Stimulated activated naive CD4-positive, alpha-beta T cell (primary cell): ENCODE measurements around the gene APOC1.
"Not testable (repeated sequence)": the region's sequence is repeated elsewhere in the genome, so short reads cannot be mapped to it uniquely, and the experiment has no call there.

ENCODE experiments used
- DNase-seq, 6 experiments: peaks; one replicate each; lab custom pipeline; 2025; lab: John Stamatoyannopoulos, UW

APOC1 gene

DNA sequence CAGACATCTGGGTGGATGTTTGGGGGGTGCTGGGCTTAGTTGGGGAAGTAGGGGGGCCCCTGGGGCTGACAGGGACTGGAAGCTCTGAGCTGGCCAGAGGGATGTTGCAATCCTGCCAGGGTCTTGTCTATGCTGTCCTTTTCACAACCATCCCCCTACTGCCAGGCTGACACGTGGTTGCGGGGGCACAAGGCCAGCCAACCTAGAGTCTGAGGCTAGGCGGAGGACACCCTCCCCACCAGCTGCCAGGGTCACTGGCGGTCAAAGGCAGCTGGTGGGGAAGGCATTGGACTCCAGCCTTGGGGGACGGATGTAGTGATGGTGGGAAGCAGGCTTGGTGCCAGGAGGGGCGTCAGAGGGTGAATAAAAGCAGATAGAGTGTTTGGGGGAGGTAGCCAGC lies 1.6 kb upstream of the APOC1 start:
- DNase-seq, result no peak

DNA sequence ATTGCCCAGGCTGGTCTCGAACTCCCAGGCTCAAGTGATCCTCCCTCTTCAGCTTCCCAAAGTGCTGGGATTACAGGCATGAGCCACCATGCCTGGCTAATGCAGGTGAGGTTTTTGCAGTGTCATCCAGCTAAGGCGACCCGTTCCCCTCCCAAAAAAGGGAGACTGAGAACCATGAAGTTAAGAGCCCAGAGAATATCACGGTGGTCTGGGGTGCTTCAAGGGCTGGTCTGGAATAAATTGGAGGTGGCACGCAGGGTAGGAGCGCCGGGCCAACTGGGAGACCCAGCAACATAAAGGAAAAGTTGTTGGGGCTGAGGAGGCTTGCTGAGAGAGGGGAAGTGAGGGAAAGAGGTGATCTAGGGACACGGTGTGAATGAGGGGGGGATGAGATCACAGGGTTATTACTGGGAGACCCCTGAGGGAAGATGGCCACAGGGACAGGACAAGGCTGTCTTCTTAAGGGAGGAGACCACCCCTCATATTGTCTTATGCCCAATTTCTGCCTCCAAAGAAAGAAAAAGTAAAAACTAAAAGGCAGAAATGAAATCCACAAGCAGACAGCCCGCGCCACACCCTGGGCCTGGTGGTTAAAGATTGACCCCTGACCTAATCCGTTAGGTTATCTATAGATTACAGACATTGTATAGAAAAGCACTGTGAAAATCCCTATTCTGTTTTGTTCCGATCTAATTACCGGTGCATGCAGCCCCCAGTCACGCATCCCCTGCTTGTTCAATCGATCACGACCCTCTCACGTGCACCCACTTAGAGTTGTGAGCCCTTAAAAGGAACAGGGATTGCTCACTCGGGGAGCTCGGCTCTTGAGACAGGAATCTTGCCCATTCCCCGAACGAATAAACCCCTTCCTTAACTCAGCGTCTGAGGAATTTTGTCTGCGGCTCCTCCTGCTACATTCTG lies 636 bp upstream of the APOC1 start:
- DNase-seq, result not testable (repeated sequence)

DNA sequence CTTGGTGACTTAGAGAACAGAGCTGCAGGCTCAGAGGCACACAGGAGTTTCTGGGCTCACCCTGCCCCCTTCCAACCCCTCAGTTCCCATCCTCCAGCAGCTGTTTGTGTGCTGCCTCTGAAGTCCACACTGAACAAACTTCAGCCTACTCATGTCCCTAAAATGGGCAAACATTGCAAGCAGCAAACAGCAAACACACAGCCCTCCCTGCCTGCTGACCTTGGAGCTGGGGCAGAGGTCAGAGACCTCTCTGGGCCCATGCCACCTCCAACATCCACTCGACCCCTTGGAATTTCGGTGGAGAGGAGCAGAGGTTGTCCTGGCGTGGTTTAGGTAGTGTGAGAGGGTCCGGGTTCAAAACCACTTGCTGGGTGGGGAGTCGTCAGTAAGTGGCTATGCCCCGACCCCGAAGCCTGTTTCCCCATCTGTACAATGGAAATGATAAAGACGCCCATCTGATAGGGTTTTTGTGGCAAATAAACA lies 9.9 kb downstream of the APOC1 start:
- no peak for DNase-seq

DNA sequence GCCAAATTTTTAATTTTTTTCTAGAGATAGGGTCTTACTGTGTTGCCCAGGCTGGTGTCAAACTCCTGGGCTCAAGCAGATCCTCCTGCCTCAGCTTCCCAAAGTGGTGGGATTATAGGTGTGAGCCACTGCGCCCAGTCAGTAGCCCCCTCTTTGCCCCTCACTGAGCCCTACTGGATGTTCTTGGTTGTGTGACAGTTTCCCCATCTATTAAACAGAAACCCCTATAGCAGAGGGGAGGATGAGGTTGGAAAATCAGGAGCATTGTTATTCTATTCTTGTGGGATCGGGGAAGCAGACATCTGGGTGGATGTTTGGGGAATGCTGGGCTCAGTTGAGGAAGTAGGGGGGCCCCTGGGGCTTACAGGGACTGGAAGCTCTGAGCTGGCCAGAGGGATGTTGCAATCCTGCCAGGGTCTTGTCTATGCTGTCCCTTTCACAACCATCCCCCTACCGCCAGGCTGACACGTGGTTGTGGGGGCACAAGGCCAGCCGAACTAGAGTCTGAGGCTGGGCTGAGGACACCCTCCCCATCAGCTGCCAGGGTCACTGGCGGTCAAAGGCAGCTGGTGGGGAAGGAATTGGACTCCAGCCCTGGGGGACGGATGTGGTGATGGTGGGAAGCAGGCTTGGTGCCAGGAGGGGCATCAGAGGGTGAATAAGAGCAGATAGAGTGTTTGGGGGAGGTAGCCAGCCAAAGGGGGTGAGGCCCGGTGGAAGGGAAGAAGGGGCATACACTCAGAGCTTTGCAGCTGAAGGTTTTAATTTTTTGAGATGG lies 10.9 kb downstream of the APOC1 start:
- no peak for DNase-seq

DNA sequence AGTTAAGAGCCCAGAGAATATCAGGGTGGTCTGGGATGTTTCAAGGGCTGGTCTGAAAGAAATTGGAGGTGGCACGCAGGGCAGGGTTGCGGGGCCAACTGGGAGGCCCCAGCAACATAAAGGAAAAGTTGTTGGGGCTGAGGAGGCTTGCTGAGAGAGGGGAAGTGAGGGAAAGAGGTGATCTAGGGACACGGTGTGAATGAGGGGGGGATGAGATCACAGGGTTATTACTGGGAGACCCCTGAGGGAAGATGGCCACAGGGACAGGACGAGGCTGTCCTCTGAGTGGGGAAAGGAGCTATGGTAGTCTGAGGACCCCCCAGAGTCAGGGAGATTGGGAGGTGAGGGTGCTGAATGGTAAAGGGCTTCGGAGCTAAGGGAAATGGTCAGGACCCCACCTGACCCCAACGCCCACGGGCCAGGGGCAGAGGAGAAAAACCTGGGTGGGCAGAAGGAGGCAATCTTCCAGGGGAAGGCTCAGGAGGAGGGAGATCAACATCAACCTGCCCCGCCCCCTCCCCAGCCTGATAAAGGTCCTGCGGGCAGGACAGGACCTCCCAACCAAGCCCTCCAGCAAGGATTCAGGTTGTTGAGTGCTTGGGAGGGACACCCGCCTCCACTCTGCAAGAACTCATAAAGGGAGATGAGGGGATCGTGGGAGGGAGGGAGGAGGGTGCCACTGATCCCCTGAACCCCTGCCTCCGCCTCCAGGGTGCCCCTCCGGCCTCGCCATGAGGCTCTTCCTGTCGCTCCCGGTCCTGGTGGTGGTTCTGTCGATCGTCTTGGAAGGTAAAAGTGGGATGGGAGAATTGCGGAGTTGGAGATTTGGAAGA lies 12.1 kb downstream of the APOC1 start:
- not testable (repeated sequence) for DNase-seq

DNA sequence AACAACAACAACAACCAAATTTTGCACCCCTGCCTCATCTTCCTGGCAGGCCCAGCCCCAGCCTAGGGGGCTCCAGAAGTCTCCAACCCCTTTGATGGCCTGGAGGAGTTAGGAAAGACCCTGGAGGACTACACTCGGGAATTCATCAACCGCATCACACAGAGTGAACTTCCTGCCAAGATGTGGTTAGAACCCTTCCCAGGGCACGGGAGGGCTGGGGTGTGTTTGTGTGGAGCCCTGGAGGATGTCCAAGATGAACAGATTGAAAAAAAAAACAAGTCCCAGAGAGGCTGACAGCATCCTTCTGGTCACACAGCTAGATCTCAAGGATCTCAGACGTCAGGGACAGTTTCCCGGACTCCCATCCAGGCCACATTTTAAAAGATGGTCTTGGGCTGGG lies 13.3 kb downstream of the APOC1 start:
- no peak for DNase-seq

DNA sequence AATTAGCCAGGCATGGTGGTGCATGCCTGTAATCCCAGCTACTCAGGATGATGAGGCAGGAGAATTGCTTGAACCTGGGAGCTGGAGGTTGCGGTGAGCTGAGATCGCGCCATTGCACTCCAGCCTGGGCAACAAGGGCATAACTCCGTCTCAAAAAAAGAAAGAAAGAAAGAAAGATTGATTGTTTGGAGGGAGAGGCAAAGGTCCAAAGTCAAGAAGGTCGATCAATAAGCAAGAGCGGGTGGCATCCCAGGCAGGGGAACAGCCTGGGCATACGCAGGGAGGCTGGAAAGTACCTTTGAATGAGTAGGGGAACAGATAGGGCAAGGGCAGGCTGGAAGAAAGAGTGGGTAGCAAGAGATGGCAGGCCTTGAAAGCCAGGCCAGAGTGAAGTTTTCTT lies 15.7 kb downstream of the APOC1 start:
- no peak for DNase-seq

DNA sequence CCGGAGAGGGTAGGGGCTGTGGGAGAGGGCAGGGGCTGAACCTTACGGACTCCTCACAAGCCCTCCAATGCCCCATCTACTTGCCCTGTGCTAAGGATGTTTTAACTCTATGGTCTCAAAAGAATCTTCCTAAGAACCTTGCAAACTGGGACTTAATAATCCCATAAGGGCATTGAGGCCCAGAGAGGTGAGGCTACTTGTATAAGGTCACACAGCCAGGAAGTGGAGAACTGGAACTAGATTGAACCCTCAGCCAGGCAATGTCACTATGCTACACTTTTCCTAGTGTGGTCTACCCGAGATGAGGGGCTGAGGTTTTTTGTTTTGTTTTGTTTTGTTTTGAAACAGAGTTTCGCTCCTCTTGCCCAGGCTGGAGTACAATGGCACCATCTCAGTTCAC lies 17.1 kb downstream of the APOC1 start:
- no peak for DNase-seq

DNA sequence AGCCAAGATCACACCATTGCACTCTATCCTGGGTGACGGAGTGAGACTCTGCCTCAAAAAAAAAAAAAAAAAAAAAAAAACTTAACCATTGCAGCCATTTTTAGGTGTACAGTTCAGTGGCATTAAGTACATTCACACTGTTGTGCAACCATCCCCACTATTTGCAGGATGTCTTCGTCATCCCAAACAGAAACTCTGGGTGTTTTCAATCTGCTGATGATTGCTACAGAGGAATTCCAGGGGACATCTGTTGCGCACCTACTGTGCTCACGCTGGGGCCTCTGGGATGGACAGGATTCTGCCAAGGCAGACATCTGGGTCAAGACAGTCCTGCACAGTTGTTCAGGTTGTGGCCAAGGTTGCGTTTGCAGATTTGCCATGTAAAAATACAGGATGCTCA lies 25.3 kb downstream of the APOC1 start:
- DNase-seq, result no peak

DNA sequence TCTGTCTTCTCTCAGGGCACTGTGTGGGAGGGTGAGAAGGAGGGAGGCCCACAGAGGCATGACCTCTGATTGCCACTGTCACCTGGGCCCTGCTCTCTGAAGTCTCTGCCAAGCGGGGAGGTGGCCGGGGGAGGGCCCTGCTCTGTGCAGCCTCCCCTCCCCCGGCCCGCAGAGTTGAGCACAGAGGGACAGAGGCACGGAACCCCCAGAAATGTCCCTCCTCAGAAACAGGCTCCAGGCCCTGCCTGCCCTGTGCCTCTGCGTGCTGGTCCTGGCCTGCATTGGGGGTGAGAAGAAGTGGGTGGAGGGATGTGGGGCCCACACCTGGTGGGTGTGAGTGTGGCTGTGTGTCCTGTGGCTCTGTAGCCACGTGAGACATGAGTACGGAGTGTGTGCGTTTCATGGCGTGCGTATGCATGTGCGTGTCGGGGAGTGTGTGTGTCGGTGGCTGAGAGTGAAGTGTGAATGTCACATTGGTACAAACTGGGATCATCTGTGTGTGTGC lies 27.7 kb downstream of the APOC1 start, which contains the start of gene APOC4:
APOC4 (plus strand) TSS at position 171 of the 505 bp plus-strand sequence; CDS start at position 212, 41 bp downstream.
- no peak for DNase-seq

DNA sequence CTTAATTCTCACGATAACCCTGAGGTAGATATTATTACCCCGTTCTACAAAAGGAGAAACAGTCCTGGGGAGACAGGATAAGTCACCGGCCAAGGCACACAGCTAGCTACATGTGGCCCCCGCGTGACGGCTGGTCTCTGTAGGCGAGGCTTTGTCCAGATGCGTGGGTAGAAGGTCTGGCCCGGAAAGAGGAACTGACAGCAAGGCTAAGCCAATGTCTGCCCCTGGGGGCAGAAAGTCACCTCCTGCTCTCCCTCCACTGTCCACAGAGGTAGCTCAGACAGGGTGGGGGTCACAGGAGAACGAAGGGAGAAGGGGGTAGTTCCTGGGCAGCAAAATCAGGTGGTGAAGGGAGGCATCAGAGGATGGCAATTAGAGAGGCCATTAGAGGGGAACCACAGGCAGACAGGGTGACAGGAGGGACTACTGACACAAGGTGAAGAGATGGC lies 29.4 kb downstream of the APOC1 start:
- DNase-seq, result no peak

DNA sequence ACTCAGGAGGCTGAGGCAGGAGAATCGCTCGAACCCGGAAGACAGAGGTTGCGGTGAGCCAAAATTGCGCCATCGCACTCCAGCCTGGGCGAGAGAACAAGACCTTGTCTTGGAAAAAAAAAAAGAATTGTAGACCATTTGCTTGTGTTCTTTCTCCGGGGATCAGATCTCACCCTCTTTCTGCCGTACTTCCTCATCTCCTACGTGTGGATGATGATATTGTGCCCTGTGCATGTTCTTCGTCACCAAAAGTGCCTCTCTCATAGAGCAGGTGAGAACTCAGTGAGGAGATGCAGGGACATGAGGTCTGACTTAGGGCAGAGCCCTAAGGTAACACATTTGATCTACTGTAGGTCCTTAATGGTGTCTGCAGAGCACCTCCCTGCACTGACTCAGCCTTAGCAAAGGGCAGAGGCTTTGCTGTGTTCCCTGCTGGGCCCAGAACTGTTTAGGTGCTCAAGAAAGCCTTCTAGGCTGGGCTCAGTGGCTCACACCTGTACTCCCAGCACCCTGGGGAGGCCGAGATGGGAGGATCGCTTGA lies 32.7 kb downstream of the APOC1 start:
- DNase-seq, result no peak

DNA sequence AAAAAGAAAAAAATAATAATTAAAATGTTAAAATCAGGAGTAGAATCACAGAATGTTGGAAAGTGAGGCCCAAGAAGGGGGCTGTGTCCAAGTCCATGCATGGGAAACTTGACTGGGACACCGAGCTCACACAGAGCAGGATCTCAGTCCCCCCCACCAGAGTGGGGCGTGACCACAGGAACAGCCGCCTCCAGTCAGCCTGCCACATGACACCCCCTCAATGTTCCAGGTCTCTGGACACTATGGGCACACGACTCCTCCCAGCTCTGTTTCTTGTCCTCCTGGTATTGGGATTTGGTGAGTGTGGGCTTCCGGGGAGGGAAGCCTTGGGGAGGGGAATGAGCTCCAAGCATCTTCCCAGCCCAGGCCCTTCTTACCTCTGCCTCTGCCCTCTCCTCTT lies 33.8 kb downstream of the APOC1 start:
- no peak for DNase-seq

DNA sequence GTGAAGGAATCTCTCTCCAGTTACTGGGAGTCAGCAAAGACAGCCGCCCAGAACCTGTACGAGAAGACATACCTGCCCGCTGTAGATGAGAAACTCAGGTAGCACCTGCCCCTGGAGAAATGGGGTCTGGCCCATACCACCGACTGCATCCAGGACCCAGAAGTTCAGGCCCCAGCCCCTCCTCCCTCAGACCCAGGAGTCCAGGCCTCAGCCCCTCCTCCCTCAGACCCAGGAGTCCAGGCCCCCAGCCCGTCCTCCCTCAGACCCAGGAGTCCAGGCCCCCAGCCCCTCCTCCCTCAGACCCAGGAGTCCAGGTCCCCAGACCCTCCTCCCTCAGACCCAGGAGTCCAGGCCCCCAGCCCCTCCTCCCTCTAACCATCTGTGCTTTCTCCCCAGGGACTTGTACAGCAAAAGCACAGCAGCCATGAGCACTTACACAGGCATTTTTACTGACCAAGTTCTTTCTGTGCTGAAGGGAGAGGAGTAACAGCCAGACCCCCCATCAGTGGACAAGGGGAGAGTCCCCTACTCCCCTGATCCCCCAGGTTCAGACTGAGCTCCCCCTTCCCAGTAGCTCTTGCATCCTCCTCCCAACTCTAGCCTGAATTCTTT lies 34.5 kb downstream of the APOC1 start:
- DNase-seq, result no peak

DNA sequence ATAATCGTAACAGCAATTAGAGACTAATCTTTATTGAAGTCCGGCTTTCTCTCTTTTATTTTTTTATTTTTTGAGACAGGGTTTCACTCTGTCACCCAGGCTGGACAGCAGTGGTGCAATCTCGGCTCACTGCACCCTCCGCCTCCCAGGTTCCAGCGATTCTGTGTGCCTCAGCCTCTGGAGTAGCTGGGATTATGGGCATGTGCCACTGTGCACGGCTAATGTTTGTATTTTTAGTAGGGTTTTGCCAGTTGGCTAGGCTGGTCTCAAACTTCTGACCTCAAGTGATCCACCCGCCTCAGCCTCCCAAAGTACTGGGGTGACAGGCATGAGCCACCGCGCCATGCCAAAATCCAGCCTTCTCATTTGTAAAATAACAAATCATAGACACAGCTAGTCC lies 35.1 kb downstream of the APOC1 start:
- DNase-seq, result no peak

DNA sequence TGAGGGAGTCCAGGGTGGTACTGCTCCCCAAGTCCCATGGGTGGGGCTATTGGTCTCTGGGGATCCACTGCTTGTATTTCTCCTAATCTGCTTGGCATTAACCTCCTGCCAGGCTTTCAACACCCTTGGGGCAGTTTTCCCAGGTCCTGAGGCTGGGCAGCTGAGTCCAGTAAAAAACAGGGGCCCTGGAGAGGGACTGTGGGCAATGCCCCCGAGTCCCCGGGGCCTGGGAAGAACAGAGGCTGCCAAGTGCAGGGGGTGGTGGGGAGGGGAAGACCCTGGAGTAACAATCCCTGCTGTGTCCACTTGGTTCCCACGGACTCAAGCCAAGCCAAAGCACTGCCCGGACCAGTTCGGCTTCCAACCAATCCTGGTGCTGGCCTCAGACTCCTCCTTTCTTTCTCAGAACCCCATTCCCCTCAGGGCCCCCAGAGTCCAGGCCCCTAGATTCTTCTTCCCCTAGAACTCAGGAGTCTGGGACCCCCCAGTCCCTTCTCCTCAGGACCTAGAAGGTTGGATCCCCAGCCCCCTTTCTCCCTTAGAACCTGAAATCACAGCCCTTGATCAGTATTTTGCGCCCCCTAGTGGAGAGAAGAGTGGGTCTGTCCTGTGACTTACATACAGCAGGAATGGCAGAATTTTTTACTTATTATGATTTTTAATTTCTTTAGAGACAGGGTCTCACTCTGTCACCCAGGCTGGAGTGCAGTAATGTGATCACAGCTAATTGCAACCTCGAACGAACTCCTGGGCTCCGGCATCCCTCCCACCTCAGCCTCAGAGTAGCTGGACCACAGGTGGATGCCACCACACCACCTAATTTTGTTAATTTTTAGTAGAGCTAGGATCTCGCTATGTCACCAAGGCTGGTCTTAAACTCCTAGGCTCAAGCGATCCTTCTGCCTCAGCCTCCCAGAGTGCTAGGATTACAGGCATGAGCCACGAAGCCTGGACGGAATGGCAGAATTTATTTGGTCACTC lies 37.1 kb downstream of the APOC1 start:
- peak; percentile 27 to 84 (median 54) for DNase-seq

DNA sequence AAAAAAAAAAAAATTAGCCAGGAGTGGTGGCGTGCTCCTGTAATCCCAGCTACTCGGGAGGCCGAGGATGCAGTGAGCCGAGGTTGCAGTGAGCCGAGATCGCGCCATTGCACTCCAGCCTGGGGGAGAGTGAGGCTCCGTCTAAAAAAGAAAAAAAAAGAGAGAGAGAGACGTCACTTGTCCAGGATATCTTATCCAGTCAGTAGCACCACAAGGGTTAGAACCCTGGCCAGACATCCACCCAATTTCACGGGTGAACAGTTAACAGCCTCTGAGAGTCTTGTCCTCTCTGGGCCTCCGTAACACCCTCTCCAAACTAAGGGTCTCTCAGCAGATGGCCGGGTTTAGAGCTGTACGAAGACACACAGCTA lies 39.9 kb downstream of the APOC1 start:
- DNase-seq, result no peak

DNA sequence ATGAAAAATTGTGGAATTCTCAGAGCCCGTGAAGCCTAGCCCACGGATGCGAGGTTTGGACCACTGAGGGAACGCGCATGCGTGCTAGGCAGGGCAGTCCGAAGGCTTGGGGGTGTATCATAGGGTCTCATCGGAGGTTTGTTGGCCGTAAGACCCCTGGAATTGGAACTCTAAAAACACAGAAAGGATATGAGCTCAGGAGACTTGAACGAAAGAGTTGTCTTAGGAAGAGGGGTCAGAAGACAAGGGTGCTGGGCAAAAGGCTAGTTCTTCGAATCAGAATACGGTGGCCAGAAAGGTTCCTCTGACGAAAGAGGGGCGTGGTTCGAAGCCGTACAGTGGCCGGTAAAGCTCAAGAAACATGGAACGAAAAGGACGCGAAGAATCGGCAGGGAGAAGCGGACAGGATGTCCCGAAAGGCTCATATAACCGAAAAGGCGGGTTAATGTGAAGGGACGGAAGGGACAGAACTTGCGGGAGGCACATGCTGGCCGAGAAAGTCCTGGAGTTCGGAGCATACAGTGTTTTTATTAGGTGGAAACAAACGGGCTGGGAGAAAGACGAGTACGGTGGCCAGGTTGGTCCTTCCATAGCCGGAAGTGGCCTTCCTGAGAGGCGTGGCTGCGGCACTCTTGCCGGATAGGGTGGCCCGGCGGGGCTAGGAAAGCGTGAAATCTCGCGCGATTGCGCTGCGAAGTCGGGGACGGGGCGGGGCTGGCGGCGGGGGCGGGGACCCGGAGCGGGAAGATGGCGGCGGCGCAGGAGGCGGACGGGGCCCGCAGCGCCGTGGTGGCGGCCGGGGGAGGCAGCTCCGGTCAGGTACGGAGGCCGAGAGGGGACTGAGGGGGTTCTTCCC lies 40.5 kb downstream of the APOC1 start, which contains the start of gene CLPTM1:
CLPTM1 (plus strand) TSS at position 732 of the 856 bp plus-strand sequence; CDS start at position 748, 16 bp downstream.
- peak; percentile 92 to 99 (median 94) for DNase-seq
